Lower leg skin (tissue), 4 donors: Measurements from ENCODE around the gene METTL25B. TPM values are rescaled to one million over a fixed set of nuclear protein-coding genes. Genes with fewer than 3 reads are reported as not detected.

ENCODE experiments used
- DNase-seq, 2 donors: peaks; one replicate each; pipeline ENCODE4 v3.0.0-alpha.2; 2019; ENCODE audit warnings: low spot score in 2 of 2
- H3K4me3 ChIP-seq: fragments of 200-600 bp; sonication (generic); 2 replicates; pipeline ENCODE4 v1.5.1; 2017; ENCODE audit warnings: mild to moderate bottlenecking, low read depth; ENCODE audit not compliant: poor library complexity, severe bottlenecking
- POLR2A ChIP-seq, 2 donors: fragments of 450-650 bp; IDR thresholded peaks; one replicate each; pipeline ENCODE4 v1.6.1; 2016 to 2017; ENCODE audit warnings: antibody characterized with exemption in 2 of 2, mild to moderate bottlenecking in 1 of 2, moderate library complexity in 1 of 2
- WGBS, 2 donors: methylation state at CpG; one replicate each; pipeline ENCODE4 v1.1.5; 2018; 5-methylcytosine and 5-hydroxymethylcytosine counted together
- intact Hi-C: fragments of 100-400 bp; cut with DNase I; formaldehyde crosslinking; loops from one replicate; pipeline ENCODE4 v1.15.0; 2023; ENCODE audit warnings: low total_unique reads
- total RNA-seq, 4 donors: library from RNA; depleted of rRNA; stranded (reverse); fragments of >200 nt; gene quantifications; one replicate each; pipeline ENCODE4 v1.1.0, GENCODE V29; 2016
- TF ChIP-seq, protein P1 (sequence below), 3 donors: fragments of 450-650 bp; IDR thresholded peaks; one replicate each; pipeline ENCODE4 v1.5.1; 2016; ENCODE audit warnings: antibody characterized with exemption in 3 of 3, mild to moderate bottlenecking in 3 of 3, moderate library complexity in 2 of 3

METTL25B gene
- total RNA-seq, 4 donors from 2014 or later, result 20.3 to 39.0 (median 28.2) TPM

DNA sequence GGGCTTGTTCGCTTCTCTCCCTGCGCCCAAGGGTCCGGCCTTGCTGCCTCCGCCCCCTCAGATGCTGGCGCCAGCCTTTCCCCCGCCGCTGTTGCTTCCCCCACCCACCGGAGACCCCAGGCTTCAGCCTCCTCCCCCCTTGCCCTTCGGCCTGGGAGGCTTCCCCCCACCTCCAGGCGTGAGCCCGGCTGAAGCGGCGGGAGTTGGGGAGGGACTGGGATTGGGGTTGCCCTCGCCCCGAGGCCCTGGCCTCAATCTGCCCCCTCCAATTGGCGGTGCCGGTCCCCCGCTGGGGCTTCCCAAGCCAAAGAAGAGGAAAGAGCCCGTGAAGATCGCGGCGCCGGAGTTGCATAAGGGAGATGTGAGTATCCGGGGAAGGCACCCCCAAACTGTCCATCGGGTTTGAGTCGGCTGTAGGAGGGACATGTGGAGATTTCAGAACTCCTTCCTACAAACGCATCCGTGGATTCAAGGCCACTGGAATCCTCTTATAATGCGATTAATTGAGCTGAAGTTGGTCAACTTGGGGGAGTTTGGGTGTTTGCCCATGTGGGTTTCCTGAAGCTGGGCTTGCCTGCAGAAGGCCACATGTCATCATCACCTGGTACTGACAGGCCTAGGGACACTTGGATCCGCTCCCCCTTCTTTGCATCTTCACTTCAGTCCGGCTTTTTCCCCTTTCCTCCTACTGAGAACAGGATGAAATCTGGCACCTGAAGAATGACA, 39.8 kb downstream of the METTL25B start:
- intact Hi-C loops, result no loop called here
- 1% methylated on average over 8 to 21 of the region's 31 CpGs for WGBS, 2 donors
- TF ChIP-seq, protein P1, sequence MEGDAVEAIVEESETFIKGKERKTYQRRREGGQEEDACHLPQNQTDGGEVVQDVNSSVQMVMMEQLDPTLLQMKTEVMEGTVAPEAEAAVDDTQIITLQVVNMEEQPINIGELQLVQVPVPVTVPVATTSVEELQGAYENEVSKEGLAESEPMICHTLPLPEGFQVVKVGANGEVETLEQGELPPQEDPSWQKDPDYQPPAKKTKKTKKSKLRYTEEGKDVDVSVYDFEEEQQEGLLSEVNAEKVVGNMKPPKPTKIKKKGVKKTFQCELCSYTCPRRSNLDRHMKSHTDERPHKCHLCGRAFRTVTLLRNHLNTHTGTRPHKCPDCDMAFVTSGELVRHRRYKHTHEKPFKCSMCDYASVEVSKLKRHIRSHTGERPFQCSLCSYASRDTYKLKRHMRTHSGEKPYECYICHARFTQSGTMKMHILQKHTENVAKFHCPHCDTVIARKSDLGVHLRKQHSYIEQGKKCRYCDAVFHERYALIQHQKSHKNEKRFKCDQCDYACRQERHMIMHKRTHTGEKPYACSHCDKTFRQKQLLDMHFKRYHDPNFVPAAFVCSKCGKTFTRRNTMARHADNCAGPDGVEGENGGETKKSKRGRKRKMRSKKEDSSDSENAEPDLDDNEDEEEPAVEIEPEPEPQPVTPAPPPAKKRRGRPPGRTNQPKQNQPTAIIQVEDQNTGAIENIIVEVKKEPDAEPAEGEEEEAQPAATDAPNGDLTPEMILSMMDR (IDR thresholded peaks at IDR 0.05), result no peak
- no peak for TF ChIP-seq POLR2A (IDR thresholded peaks at IDR 0.05)
- peak in 1 of 2 donors; percentile 90 for DNase-seq
- H3K4me3 ChIP-seq, result peak overlapping the region; percentile 92

DNA sequence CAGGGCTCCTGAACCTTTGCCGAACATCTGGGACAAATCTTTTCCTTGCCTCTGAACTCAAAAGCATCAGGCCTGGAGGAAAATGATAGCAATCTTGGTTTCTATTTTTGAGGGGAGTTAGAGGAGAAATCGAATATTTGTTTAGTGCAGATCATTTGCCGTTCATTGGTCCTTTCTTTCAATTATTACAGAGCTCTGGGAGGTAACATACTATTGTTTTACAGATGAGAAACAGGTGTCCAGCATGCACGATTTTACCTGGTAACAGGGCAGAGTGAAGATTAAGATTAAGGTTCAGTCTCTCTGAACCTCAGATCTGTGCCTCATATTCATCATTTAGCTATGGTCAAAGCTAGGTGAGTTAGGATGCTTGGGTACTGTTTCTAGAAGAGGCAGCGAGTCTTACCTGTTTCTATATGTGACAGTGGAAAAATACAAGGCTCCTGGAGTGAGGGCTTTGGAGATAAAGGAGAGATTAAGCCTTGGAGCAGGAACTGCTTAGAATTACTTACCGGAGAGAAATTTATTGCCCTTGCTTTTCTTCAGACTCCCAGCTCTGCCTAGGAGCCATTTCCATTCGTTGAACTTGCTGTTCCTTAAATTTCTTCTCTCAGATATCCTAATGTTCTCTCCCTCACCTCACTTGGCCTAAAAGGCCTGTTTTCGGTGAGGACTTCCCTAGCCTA, 40.5 kb downstream of the METTL25B start:
- intact Hi-C loops, result no loop called here
- peak overlapping the region; percentile 92 for H3K4me3 ChIP-seq
- TF ChIP-seq POLR2A (IDR thresholded peaks at IDR 0.05), result no peak
- TF ChIP-seq, protein P1 (IDR thresholded peaks at IDR 0.05), result no peak
- WGBS, 2 donors, result 18 to 20% methylated on average over 8 of the region's 8 CpGs
- DNase-seq, result no peak

DNA sequence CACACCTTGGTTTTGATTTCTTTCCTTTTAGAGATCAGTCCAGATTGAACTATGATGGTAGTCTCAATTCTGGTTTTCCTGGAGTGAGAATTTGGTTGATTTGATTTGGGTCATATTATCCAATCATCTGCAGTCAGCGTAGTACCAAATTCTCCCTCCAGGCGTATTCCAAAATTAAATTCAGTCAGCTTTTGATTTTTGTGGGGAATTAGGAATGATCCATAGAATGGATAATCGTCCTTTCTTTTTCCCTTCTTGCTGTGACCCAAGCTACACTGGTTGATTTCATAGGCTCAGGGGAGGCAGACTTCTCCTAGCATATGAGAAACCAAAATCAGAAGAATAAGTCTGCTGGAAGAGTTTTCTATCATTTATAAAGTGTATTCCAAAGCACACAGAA, 44.0 kb downstream of the METTL25B start:
- TF ChIP-seq, protein P1 (IDR thresholded peaks at IDR 0.05), result no peak
- no peak for TF ChIP-seq POLR2A (IDR thresholded peaks at IDR 0.05)
- no peak overlapping the region for H3K4me3 ChIP-seq
- intact Hi-C loops, result no loop called here
- 62 to 68% methylated on average over 3 of the region's 3 CpGs for WGBS, 2 donors
- no peak for DNase-seq

DNA sequence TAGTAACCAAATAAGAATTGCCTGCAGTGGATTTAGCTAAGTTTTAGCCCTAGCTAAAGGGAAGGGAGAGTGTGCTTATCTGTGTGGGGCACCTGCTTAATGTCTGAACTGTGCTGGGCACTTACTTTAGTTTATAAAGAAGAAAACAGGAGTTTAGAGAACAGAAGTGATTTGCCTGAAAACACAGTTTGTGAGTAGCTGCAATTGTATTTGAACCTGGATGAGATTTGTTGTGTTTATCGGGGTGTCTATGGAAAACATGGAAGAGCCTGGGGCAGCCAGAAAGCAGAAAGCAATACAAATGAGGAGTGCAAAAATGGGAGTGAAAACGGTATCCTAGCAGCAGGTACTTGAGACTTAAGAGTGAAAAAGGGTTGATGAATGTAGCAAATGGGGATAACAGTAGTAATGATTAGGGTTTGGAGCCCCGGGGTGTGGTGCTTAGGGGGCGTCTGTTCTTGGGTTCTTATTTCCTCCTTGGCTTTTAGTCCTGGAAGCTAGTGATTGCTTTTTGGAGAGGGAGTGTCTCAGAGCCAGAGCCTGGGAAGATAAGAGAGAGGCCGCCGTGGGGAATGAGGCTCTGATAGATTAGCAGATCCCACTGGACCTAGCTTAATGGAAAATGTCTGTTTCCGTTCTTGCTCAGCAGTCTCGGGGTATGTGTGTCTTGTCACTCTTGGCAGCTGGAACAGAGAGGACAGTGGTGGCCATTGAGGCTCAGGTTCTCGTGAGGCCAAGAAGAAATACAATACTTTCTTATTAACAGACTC, 44.6 kb downstream of the METTL25B start:
- no peak for DNase-seq
- no peak for TF ChIP-seq POLR2A (IDR thresholded peaks at IDR 0.05)
- TF ChIP-seq, protein P1 (IDR thresholded peaks at IDR 0.05), result no peak
- intact Hi-C loops, result no loop called here
- no peak overlapping the region for H3K4me3 ChIP-seq
- 47 to 48% methylated on average over 9 of the region's 9 CpGs for WGBS, 2 donors

DNA sequence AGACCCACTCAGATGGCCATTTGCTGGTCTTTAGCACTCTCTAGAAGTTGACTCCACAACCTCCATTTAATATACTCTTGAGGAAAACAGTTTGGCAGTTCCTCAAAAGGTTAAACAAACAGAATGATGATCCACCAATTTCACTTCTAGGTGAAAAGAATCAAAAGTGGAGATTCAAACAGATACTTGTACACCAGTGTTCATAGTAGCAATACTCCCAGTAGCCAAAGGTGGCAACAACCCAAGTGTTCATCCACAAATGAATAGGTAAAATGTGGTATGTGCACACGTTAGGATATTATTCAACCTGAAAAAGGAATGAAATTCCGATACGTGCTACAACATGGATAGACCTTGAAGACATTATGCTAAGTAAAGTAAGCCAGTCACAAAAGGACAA, 45.3 kb downstream of the METTL25B start:
- 79 to 80% methylated on average over 3 of the region's 3 CpGs for WGBS, 2 donors
- TF ChIP-seq, protein P1 (IDR thresholded peaks at IDR 0.05), result no peak
- no peak for TF ChIP-seq POLR2A (IDR thresholded peaks at IDR 0.05)
- intact Hi-C loops, result no loop called here

More for the DNA sequence above, 45.3 kb downstream of the METTL25B start:
- DNase-seq, result no peak
- H3K4me3 ChIP-seq, result no peak overlapping the region
